H1 (cell line): Measurements from ENCODE around the gene UBE4A. TPM values are rescaled to one million over a fixed set of nuclear protein-coding genes. Genes with fewer than 3 reads are reported as not detected.

Experiments
- CTCF ChIA-PET: fragments of 300-600 bp; sonication (Branson Sonifier 250); formaldehyde crosslinking; loops from one replicate; lab custom pipeline; 2021; ENCODE audit not compliant: partially characterized antibody; lab: Charles Lee
- POLR2A ChIA-PET: fragments of 300-600 bp; sonication (Branson Sonifier 250); formaldehyde crosslinking; loops from one replicate; lab custom pipeline; 2021; ENCODE audit warnings: inconsistent platforms; ENCODE audit not compliant: partially characterized antibody; lab: Charles Lee
- DNase-seq, 2 experiments: peaks; one replicate each; pipeline versions ENCODE4 v3.0.0 to v3.0.0-alpha.2; 2010 to 2022; ENCODE audit warnings: low spot score in 2 of 2, low read depth in 1 of 2, mixed read lengths in 1 of 2
- FAIRE-seq: peaks from 2 replicates; lab custom pipeline; 2011; peaks lifted over from hg19 to GRCh38; lab: Jason Lieb, UNC
- H2AFZ ChIP-seq: 2 replicates; pipeline ENCODE4 v1.8.1; 2012; ENCODE audit warnings: low read length, inconsistent platforms
- H2AK5ac ChIP-seq: 2 replicates; pipeline ENCODE4 v1.6.1; 2013; ENCODE audit warnings: low read depth, low read length
- H2BK120ac ChIP-seq: replicated peaks from 2 replicates; pipeline ENCODE3; 2013; ENCODE audit warnings: low read depth, low read length, inconsistent platforms
- H2BK12ac ChIP-seq: 2 replicates; pipeline ENCODE4 v1.6.1; 2013; ENCODE audit warnings: low read depth, low read length
- H2BK15ac ChIP-seq: 2 replicates; pipeline ENCODE4 v1.6.1; 2013; ENCODE audit warnings: low read length
- H2BK20ac ChIP-seq: 2 replicates; pipeline ENCODE4 v1.6.1; 2013; ENCODE audit warnings: low read length
- H2BK5ac ChIP-seq: 2 replicates; pipeline ENCODE4 v1.6.1; 2013; ENCODE audit warnings: low read depth, low read length
- H3K14ac ChIP-seq: 2 replicates; pipeline ENCODE4 v1.6.1; 2013; ENCODE audit warnings: inconsistent platforms; ENCODE audit not compliant: insufficient read length
- H3K18ac ChIP-seq: 2 replicates; pipeline ENCODE4 v1.6.1; 2013; ENCODE audit warnings: low read length; ENCODE audit errors: extremely low read depth
- H3K23ac ChIP-seq: 2 replicates; pipeline ENCODE4 v1.6.1; 2013; ENCODE audit warnings: inconsistent platforms; ENCODE audit not compliant: insufficient read length
- H3K23me2 ChIP-seq: 2 replicates; pipeline ENCODE4 v1.6.1; 2013; ENCODE audit warnings: low read depth, low read length
- H3K27ac ChIP-seq: 2 replicates; pipeline ENCODE4 v1.6.1; 2011; ENCODE audit warnings: low read depth, low read length, inconsistent platforms
- H3K27me3 ChIP-seq, 4 experiments: replicated peaks in 1 of 4; 1 replicate in 1 of 4; 2 replicates in 3 of 4; pipeline versions ENCODE4 v1.6.1 to v1.8.1; 2011 to 2013; ENCODE audit warnings: low read length in 3 of 4, mild to moderate bottlenecking in 3 of 4, inconsistent platforms in 2 of 4, mixed read lengths in 2 of 4, moderate library complexity in 1 of 4; ENCODE audit not compliant: control insufficient read depth in 3 of 4, insufficient read depth in 3 of 4; ENCODE audit errors: extremely low read depth in 1 of 4
- H3K36me3 ChIP-seq, 4 experiments: 2 replicates each; pipeline versions ENCODE4 v1.6.1 to v1.8.1; 2011 to 2013; ENCODE audit warnings: mild to moderate bottlenecking in 4 of 4, low read length in 3 of 4, moderate library complexity in 2 of 4, control low read depth in 1 of 4, inconsistent platforms in 1 of 4; ENCODE audit not compliant: insufficient read depth in 4 of 4, control insufficient read depth in 2 of 4
- H3K4ac ChIP-seq: replicated peaks from 2 replicates; pipeline ENCODE3; 2013; ENCODE audit warnings: low read length, low read depth, mixed read lengths, inconsistent platforms; ENCODE audit not compliant: insufficient read length
- H3K4me1 ChIP-seq, 4 experiments: replicated peaks in 1 of 4; 1 replicate in 1 of 4; 2 replicates in 3 of 4; pipeline versions ENCODE4 v1.6.1 to v1.8.1; 2011 to 2013; ENCODE audit warnings: low read length in 3 of 4, inconsistent platforms in 2 of 4, mixed read lengths in 1 of 4; ENCODE audit not compliant: insufficient read depth in 4 of 4, control insufficient read depth in 3 of 4
- H3K4me2 ChIP-seq, 2 experiments: 2 replicates each; pipeline versions ENCODE4 v1.6.1 to v1.8.1; 2011 to 2013; ENCODE audit warnings: low read depth in 2 of 2, low read length in 2 of 2, control low read depth in 1 of 2, inconsistent platforms in 1 of 2, mild to moderate bottlenecking in 1 of 2; ENCODE audit not compliant: insufficient read depth in 1 of 2
- H3K4me3 ChIP-seq, 4 experiments: fragments of 200-600, 300-600 bp in 1 of 4; sonication (generic), shearing (Covaris generic), sonication (Bioruptor Twin) in 1 of 4; 2 replicates each; pipeline versions ENCODE4 v1.5.1 to v1.8.1; 2011 to 2016; ENCODE audit warnings: low read length in 4 of 4, low read depth in 3 of 4, control low read depth in 2 of 4, inconsistent platforms in 2 of 4, mild to moderate bottlenecking in 2 of 4, mixed read lengths in 1 of 4, moderate library complexity in 1 of 4; ENCODE audit not compliant: insufficient read depth in 2 of 4; ENCODE audit errors: extremely low read depth in 1 of 4
- H3K56ac ChIP-seq: replicated peaks from 2 replicates; pipeline ENCODE3; 2013; ENCODE audit warnings: low read depth, mild to moderate bottlenecking, mixed read lengths, low read length, inconsistent platforms; ENCODE audit not compliant: insufficient read length
- H3K79me1 ChIP-seq: 2 replicates; pipeline ENCODE4 v1.6.1; 2013; ENCODE audit warnings: low read depth, low read length, control low read depth
- H3K79me2 ChIP-seq, 2 experiments: 2 replicates each; pipeline versions ENCODE4 v1.6.1 to v1.8.1; 2012 to 2013; ENCODE audit warnings: low read length in 2 of 2, mild to moderate bottlenecking in 2 of 2, inconsistent platforms in 1 of 2; ENCODE audit not compliant: insufficient read depth in 2 of 2, control insufficient read depth in 1 of 2
- H3K9ac ChIP-seq, 4 experiments: replicated peaks in 1 of 4; 1 replicate in 1 of 4; 2 replicates in 3 of 4; pipeline versions ENCODE4 v1.6.1 to v1.8.1; 2011 to 2013; ENCODE audit warnings: low read depth in 3 of 4, low read length in 3 of 4, control low read depth in 2 of 4, mild to moderate bottlenecking in 2 of 4, moderate library complexity in 2 of 4, inconsistent platforms in 1 of 4; ENCODE audit errors: extremely low read depth in 1 of 4
- H3K9me3 ChIP-seq, 2 experiments: 2 replicates each; pipeline versions ENCODE4 v1.6.1 to v1.8.1; 2012 to 2013; ENCODE audit warnings: mild to moderate bottlenecking in 2 of 2, moderate library complexity in 2 of 2, control low read depth in 1 of 2, inconsistent platforms in 1 of 2, low read depth in 1 of 2, low read length in 1 of 2, mixed read lengths in 1 of 2; ENCODE audit not compliant: insufficient read depth in 2 of 2
- H4K20me1 ChIP-seq, 2 experiments: replicated peaks in 1 of 2; 2 replicates each; pipeline versions ENCODE3 to v1.8.1; 2011 to 2013; ENCODE audit warnings: inconsistent platforms in 2 of 2, low read length in 2 of 2, mild to moderate bottlenecking in 1 of 2; ENCODE audit not compliant: insufficient read depth in 2 of 2, control insufficient read depth in 1 of 2
- H4K5ac ChIP-seq: 2 replicates; pipeline ENCODE4 v1.6.1; 2013; ENCODE audit warnings: low read length, low read depth, mixed read lengths, inconsistent platforms; ENCODE audit not compliant: insufficient read length
- H4K8ac ChIP-seq: 2 replicates; pipeline ENCODE4 v1.8.0; 2013; ENCODE audit warnings: mild to moderate bottlenecking, moderate library complexity, low read length, inconsistent platforms; ENCODE audit not compliant: insufficient read depth; ENCODE audit errors: extremely low read depth
- H4K91ac ChIP-seq: replicated peaks from 2 replicates; pipeline ENCODE3; 2013; ENCODE audit warnings: low read length, mixed read lengths, inconsistent platforms; ENCODE audit not compliant: insufficient read length
- ATF3 ChIP-seq: IDR thresholded peaks from 2 replicates; pipeline ENCODE4 v1.6.1; 2011; ENCODE audit warnings: low read depth, mild to moderate bottlenecking, low read length; ENCODE audit not compliant: insufficient read depth
- BACH1 ChIP-seq: IDR thresholded peaks from 2 replicates; pipeline ENCODE4 v1.6.1; 2012; ENCODE audit warnings: low read length, improper control_type of control experiment
- CBX8 ChIP-seq: fragments of 300-800, 300-1000 bp; sonication (generic); IDR thresholded peaks from 2 replicates; pipeline ENCODE4 v1.7.1; 2016; ENCODE audit warnings: low read depth, low read length, borderline replicate concordance
- CEBPB ChIP-seq: IDR thresholded peaks from 2 replicates; pipeline ENCODE4 v1.6.1; 2012; ENCODE audit warnings: low read depth, low read length
- E2F6 ChIP-seq: IDR thresholded peaks from 2 replicates; pipeline ENCODE4 v1.6.1; 2012; ENCODE audit warnings: inconsistent platforms
- EGR1 ChIP-seq: IDR thresholded peaks from 2 replicates; pipeline ENCODE4 v1.6.1; 2011; ENCODE audit warnings: low read depth, low read length, borderline replicate concordance
- GTF2F1 ChIP-seq: IDR thresholded peaks from 2 replicates; pipeline ENCODE4 v1.6.1; 2012; ENCODE audit warnings: low read depth, low read length, improper control_type of control experiment, borderline replicate concordance
- RXRA ChIP-seq: IDR thresholded peaks from 2 replicates; pipeline ENCODE4 v1.6.1; 2011; ENCODE audit warnings: low read depth, mild to moderate bottlenecking, low read length, moderate library complexity; ENCODE audit not compliant: insufficient read depth
- SIN3A ChIP-seq, 2 experiments: IDR thresholded peaks in 1 of 2; conservative IDR thresholded peaks in 1 of 2; 2 replicates each; pipeline ENCODE4 v1.6.1; 2011 to 2012; ENCODE audit warnings: low read length in 2 of 2, improper control_type of control experiment in 1 of 2, low read depth in 1 of 2, mild to moderate bottlenecking in 1 of 2
- SIX5 ChIP-seq: IDR thresholded peaks from 2 replicates; pipeline ENCODE4 v1.6.1; 2011; ENCODE audit warnings: mild to moderate bottlenecking, low read depth, low read length
- SP1 ChIP-seq: IDR thresholded peaks from 2 replicates; pipeline ENCODE4 v1.6.1; 2011; ENCODE audit warnings: low read depth, low read length
- USF2 ChIP-seq: IDR thresholded peaks from 2 replicates; pipeline ENCODE4 v1.6.1; 2011; ENCODE audit warnings: low read length, improper control_type of control experiment
- WGBS, 2 experiments: shearing (Covaris generic) in 1 of 2; methylation state at CpG; one replicate each; pipeline versions ENCODE4 v1.1.6 to v1.1.7; 2013 to 2015; ENCODE audit warnings: low lambda C conversion rate in 2 of 2, mixed read lengths in 2 of 2, inconsistent platforms in 1 of 2, low coverage in 1 of 2, missing lambda C conversion rate in 1 of 2; ENCODE audit not compliant: insufficient replicate concordance in 2 of 2, insufficient coverage in 1 of 2, insufficient read length in 1 of 2; ENCODE audit errors: extremely low coverage in 1 of 2, missing lambda C conversion rate in 1 of 2; 5-methylcytosine and 5-hydroxymethylcytosine counted together
- polyA plus RNA-seq, 7 experiments: library from polyadenylated mRNA; depleted of rRNA in 3 of 7; stranded (reverse) in 5 of 7; unstranded in 2 of 7; fragments of >200 nt in 5 of 7; fragments of 200-250 nt in 2 of 7; gene quantifications; 1 replicate in 5 of 7; 2 replicates in 1 of 7; 4 replicates in 1 of 7; pipeline versions ENCODE4 v1.2.1 to v1.2.3, GENCODE V29; 2011 to 2013; ENCODE audit warnings: missing spikeins in 2 of 7, mixed read lengths in 2 of 7
- total RNA-seq: library from RNA; stranded (reverse); fragmentation: NEBNext Ultra II Directional; extraction: Animal tissue kit (Norgen Biotek cat#: 25700); gene quantifications from 2 replicates; pipeline ENCODE4 v1.2.1, GENCODE V29; 2021

Gene UBE4A
- total and polyA plus RNA-seq, 2 of the 8 experiments (the other 6 are each of a cell fraction or from before 2014, with no cell fraction given): 11.3 to 34.5 TPM

GRCh38 chr11:118343981-118344515 lies 15.4 kb upstream of the UBE4A start, which contains the start of gene CD3G:
Gene CD3G, plus strand, starts transcription at chr11:118344344. Its CDS starts 80 bp downstream, at chr11:118344424.
- no peak within 1 kb of the TSS for H4K5ac ChIP-seq
- TF ChIP-seq SP1: no peak
- TF ChIP-seq EGR1: no peak
- TF ChIP-seq E2F6: no peak
- no peak for TF ChIP-seq BACH1
- no peak for TF ChIP-seq USF2
- no peak for TF ChIP-seq GTF2F1
- no peak for TF ChIP-seq SIX5
- no peak for TF ChIP-seq SIN3A (conservative IDR thresholded peaks at IDR 0.05 in 1 of 2, IDR thresholded peaks at IDR 0.05 in 1 of 2; ENCODE audit: low read depth in 1 of 2, low read length in 2 of 2)
- TF ChIP-seq CBX8: no peak
- no peak for TF ChIP-seq RXRA
- TF ChIP-seq CEBPB: no peak
- no peak for TF ChIP-seq ATF3

More at GRCh38 chr11:118343981-118344515, 15.4 kb upstream of the UBE4A start, which contains the start of gene CD3G:
- no peak within 1 kb of the TSS for H2BK5ac ChIP-seq
- H3K79me1 ChIP-seq: no peaks in the 10 kb centered on the region
- no peak within 1 kb of the TSS for H4K8ac ChIP-seq
- no peaks in the 10 kb centered on the region for H3K79me2 ChIP-seq
- DNase-seq (no peak), FAIRE-seq (no peak)
- no peak within 1 kb of the TSS for H2BK120ac ChIP-seq
- no peak within 1 kb of the TSS for H4K91ac ChIP-seq
- 0 out of 2 replicates have a peak within 1 kb of the TSS, but pooled peaks have one; percentile 73 for H2AFZ ChIP-seq
- 87% methylated on average over 6 of the region's 6 CpGs; no CpG with 5 or more reads in 1 of the 2 experiments for WGBS, 2 experiments
- no peak within 1 kb of the TSS for H3K23ac ChIP-seq
- H2BK15ac ChIP-seq: no peak within 1 kb of the TSS
- no peak within 1 kb of the TSS for H3K56ac ChIP-seq
- H3K36me3 ChIP-seq: no peaks in the 10 kb centered on the region
- no peak within 1 kb of the TSS for H2BK12ac ChIP-seq
- H2BK20ac ChIP-seq: no peak within 1 kb of the TSS
- no peak within 1 kb of the TSS for H3K27ac ChIP-seq
- no peak within 1 kb of the TSS for H3K14ac ChIP-seq
- no peaks in the 10 kb centered on the region for H4K20me1 ChIP-seq
- no peak within 1 kb of the TSS for H3K18ac ChIP-seq
- peaks cover 0 to 3% (median 1%) of the 10 kb centered on the region in 4 experiments; a peak in 2 of 7 replicates for H3K27me3 ChIP-seq
- H3K23me2 ChIP-seq: no peaks in the 10 kb centered on the region; the same call in 1 of the 2 replicates
- CTCF ChIA-PET: no interaction called here
- H3K4me1 ChIP-seq: no peaks in the 10 kb centered on the region
- H3K4me2 ChIP-seq: no peak within 1 kb of the TSS
- H3K4me3 ChIP-seq: no peak within 1 kb of the TSS
- no peak within 1 kb of the TSS for H3K9ac ChIP-seq
- H3K9me3 ChIP-seq: no peaks in the 10 kb centered on the region
- POLR2A ChIA-PET: no interaction called here
- no peak within 1 kb of the TSS for H2AK5ac ChIP-seq
- no peak within 1 kb of the TSS for H3K4ac ChIP-seq
